CD14-positive monocyte (primary cell): ENCODE data around the gene HBA1. TPM values are rescaled to one million over a fixed set of nuclear protein-coding genes. Genes with fewer than 3 reads are reported as not detected.

Source experiments
- DNase-seq, 3 donors: peaks; one replicate each; pipeline ENCODE4 v3.0.0-alpha.2; 2011 to 2022
- H2AFZ ChIP-seq: 2 replicates; pipeline ENCODE4 v1.6.0; 2012; ENCODE audit warnings: mild to moderate bottlenecking, low read depth, low read length, inconsistent platforms; ENCODE audit not compliant: insufficient read depth, poor library complexity, severe bottlenecking
- H3K27ac ChIP-seq, 2 donors: 1 replicate in 1 of 2; 2 replicates in 1 of 2; pipeline ENCODE4 v1.5.1; 2012 to 2013; ENCODE audit warnings: low read length in 2 of 2, control low read depth in 1 of 2, inconsistent platforms in 1 of 2, low read depth in 1 of 2, mild to moderate bottlenecking in 1 of 2
- H3K27me3 ChIP-seq, 2 donors: one replicate each; pipeline versions ENCODE4 v1.6.0 to v1.6.1; 2011 to 2013; ENCODE audit warnings: low read length in 2 of 2; ENCODE audit not compliant: control insufficient read depth in 2 of 2, insufficient read depth in 2 of 2
- H3K36me3 ChIP-seq, 2 donors: replicated peaks in 1 of 2; 1 replicate in 1 of 2; 2 replicates in 1 of 2; pipeline versions ENCODE4 v1.5.1 to v1.6.1; 2012 to 2013; ENCODE audit warnings: low read length in 2 of 2, control low read depth in 1 of 2, inconsistent platforms in 1 of 2, mild to moderate bottlenecking in 1 of 2; ENCODE audit not compliant: insufficient read depth in 2 of 2, control insufficient read depth in 1 of 2
- H3K4me1 ChIP-seq, 2 donors: 1 replicate in 1 of 2; 2 replicates in 1 of 2; pipeline versions ENCODE4 v1.5.1 to v1.6.1; 2012 to 2013; ENCODE audit warnings: low read length in 2 of 2, control low read depth in 1 of 2, inconsistent platforms in 1 of 2, mild to moderate bottlenecking in 1 of 2, moderate library complexity in 1 of 2; ENCODE audit not compliant: insufficient read depth in 2 of 2, control insufficient read depth in 1 of 2
- H3K4me2 ChIP-seq: replicated peaks from 2 replicates; pipeline ENCODE3; 2012; ENCODE audit warnings: low read length, moderate library complexity, mild to moderate bottlenecking; ENCODE audit not compliant: poor library complexity, severe bottlenecking; ENCODE audit errors: extremely low read depth
- H3K4me3 ChIP-seq, 3 experiments: fragments of 200-600 bp in 1 of 3; sonication (generic) in 1 of 3; replicated peaks in 1 of 3; 1 replicate in 2 of 3; 2 replicates in 1 of 3; pipeline ENCODE4 v1.5.1; 2011 to 2013; ENCODE audit warnings: low read length in 3 of 3, mild to moderate bottlenecking in 3 of 3, control low read depth in 2 of 3, low read depth in 2 of 3, inconsistent platforms in 1 of 3, moderate library complexity in 1 of 3
- H3K79me2 ChIP-seq: 2 replicates; pipeline ENCODE4 v1.6.0; 2012; ENCODE audit warnings: mild to moderate bottlenecking, control low read depth, inconsistent platforms, low read length, moderate library complexity; ENCODE audit not compliant: insufficient read depth
- H3K9ac ChIP-seq: 2 replicates; pipeline ENCODE4 v1.6.0; 2017; ENCODE audit warnings: low read length, mild to moderate bottlenecking; ENCODE audit not compliant: insufficient read depth, poor library complexity, severe bottlenecking
- H3K9me3 ChIP-seq, 2 donors: replicated peaks in 1 of 2; 1 replicate in 1 of 2; 2 replicates in 1 of 2; pipeline versions ENCODE4 v1.5.1 to v1.6.1; 2012 to 2013; ENCODE audit warnings: low read length in 2 of 2, control low read depth in 1 of 2; ENCODE audit not compliant: control insufficient read depth in 1 of 2, insufficient read depth in 1 of 2
- H4K20me1 ChIP-seq: 2 replicates; pipeline ENCODE4 v1.6.0; 2012; ENCODE audit warnings: mild to moderate bottlenecking, low read length, control low read depth, moderate library complexity; ENCODE audit not compliant: insufficient read depth
- H3K27ac Mint-ChIP-seq, 7 donors: one replicate each; pipeline ENCODE4 v1.8.0; 2020; ENCODE audit warnings: mild to moderate bottlenecking in 7 of 7, mixed read lengths in 7 of 7, moderate library complexity in 6 of 7, inconsistent platforms in 2 of 7
- H3K27me3 Mint-ChIP-seq, 3 donors: one replicate each; pipeline ENCODE4 v1.8.0; 2021 to 2022; ENCODE audit warnings: low read depth in 3 of 3, mild to moderate bottlenecking in 3 of 3, mixed read lengths in 3 of 3, moderate library complexity in 3 of 3, inconsistent platforms in 1 of 3
- H3K36me3 Mint-ChIP-seq, 2 donors: one replicate each; pipeline ENCODE4 v1.8.0; 2020; ENCODE audit warnings: mixed read lengths in 2 of 2, inconsistent platforms in 1 of 2, mild to moderate bottlenecking in 1 of 2
- H3K4me1 Mint-ChIP-seq: one replicate; pipeline ENCODE4 v1.8.0; 2020; ENCODE audit warnings: mild to moderate bottlenecking, mixed read lengths
- H3K4me3 Mint-ChIP-seq, 2 donors: one replicate each; pipeline ENCODE4 v1.8.0; 2020; ENCODE audit warnings: mild to moderate bottlenecking in 2 of 2, mixed read lengths in 2 of 2, moderate library complexity in 1 of 2
- H3K9me3 Mint-ChIP-seq, 7 donors: one replicate each; pipeline ENCODE4 v1.8.0; 2020 to 2022; ENCODE audit warnings: mixed read lengths in 7 of 7, mild to moderate bottlenecking in 6 of 7, moderate library complexity in 6 of 7, inconsistent platforms in 2 of 7
- WGBS: methylation state at CpG from one replicate; pipeline ENCODE4 v1.1.5; 2013; ENCODE audit warnings: missing lambda C conversion rate; ENCODE audit not compliant: insufficient coverage; 5-methylcytosine and 5-hydroxymethylcytosine counted together
- intact Hi-C, 2 donors: fragments of 100-400 bp; cut with micrococcal nuclease; formaldehyde crosslinking; loops; one replicate each; pipeline versions ENCODE4 v1.15.0 to v1.15.1; 2023
- polyA plus RNA-seq, 3 donors: library from polyadenylated mRNA; depleted of rRNA in 1 of 3; unstranded in 2 of 3; stranded (reverse) in 1 of 3; fragments of 300-500 nt in 2 of 3; fragments of >200 nt in 1 of 3; fragmentation: Illumina TruSeq in 2 of 3; gene quantifications; 1 replicate in 2 of 3; 2 replicates in 1 of 3; pipeline ENCODE4 v1.2.3, GENCODE V29; 2012 to 2021
- TF ChIP-seq, protein P1 (sequence below): fragments of 200-600 bp; IDR thresholded peaks from one replicate; pipeline ENCODE4 v1.8.0; 2022; ENCODE audit warnings: antibody characterized with exemption, mild to moderate bottlenecking

Gene HBA1
- polyA plus RNA-seq, 3 donors = 0.31 to 23.8 (median 22.9) TPM

DNA sequence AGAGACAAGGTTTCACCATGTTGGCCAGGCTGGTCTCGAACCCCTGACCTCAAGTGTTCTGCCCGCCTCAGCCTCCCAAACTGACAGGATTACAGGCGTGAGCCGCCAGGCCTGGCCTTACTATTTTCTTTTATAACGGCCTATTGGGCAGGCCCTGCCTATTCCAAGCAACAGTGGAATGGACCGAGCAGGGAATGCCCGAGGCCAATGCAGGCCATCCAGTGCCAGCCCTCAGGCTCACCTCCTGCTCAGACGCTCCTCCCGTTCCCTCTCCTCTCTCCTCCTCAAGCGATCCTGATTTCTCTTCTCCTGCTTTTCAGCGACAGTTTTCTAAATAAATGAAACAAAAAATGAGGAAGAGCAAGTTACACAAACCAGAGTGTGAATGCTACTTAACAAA lies 16.2 kb downstream of the HBA1 start:
- Mint-ChIP-seq H3K4me1 (no peaks in the 10 kb centered on the region), H3K9me3 (peaks cover 0 to 4% (median 0%) of the 10 kb centered on the region in 7 donors), H3K4me3 (no peak overlapping the region), H3K27ac (no peak overlapping the region), H3K27me3 (peaks cover 0 to 1% (median 0%) of the 10 kb centered on the region in 3 donors), H3K36me3 (peaks cover 83 to 98% of the 10 kb centered on the region in 2 donors)
- peaks cover 0 to under 1% of the 10 kb centered on the region in 2 donors for H3K9me3 ChIP-seq
- H3K27me3 ChIP-seq = no peaks in the 10 kb centered on the region
- peaks cover 87 to 99% of the 10 kb centered on the region in 2 donors for H3K36me3 ChIP-seq
- intact Hi-C loops = no loop called here
- H3K9ac ChIP-seq = no peak overlapping the region
- H3K79me2 ChIP-seq = no peaks in the 10 kb centered on the region
- peaks cover 12% of the 10 kb centered on the region for H4K20me1 ChIP-seq
- no peak overlapping the region for H3K4me3 ChIP-seq
- H3K4me1 ChIP-seq = no peaks in the 10 kb centered on the region
- WGBS = 95% methylated on average over 9 of the region's 11 CpGs
- DNase-seq = no peak
- H2AFZ ChIP-seq = no peak overlapping the region
- TF ChIP-seq, protein P1, sequence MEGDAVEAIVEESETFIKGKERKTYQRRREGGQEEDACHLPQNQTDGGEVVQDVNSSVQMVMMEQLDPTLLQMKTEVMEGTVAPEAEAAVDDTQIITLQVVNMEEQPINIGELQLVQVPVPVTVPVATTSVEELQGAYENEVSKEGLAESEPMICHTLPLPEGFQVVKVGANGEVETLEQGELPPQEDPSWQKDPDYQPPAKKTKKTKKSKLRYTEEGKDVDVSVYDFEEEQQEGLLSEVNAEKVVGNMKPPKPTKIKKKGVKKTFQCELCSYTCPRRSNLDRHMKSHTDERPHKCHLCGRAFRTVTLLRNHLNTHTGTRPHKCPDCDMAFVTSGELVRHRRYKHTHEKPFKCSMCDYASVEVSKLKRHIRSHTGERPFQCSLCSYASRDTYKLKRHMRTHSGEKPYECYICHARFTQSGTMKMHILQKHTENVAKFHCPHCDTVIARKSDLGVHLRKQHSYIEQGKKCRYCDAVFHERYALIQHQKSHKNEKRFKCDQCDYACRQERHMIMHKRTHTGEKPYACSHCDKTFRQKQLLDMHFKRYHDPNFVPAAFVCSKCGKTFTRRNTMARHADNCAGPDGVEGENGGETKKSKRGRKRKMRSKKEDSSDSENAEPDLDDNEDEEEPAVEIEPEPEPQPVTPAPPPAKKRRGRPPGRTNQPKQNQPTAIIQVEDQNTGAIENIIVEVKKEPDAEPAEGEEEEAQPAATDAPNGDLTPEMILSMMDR = no peak
- no peak overlapping the region for H3K4me2 ChIP-seq
- H3K27ac ChIP-seq = no peak overlapping the region

DNA sequence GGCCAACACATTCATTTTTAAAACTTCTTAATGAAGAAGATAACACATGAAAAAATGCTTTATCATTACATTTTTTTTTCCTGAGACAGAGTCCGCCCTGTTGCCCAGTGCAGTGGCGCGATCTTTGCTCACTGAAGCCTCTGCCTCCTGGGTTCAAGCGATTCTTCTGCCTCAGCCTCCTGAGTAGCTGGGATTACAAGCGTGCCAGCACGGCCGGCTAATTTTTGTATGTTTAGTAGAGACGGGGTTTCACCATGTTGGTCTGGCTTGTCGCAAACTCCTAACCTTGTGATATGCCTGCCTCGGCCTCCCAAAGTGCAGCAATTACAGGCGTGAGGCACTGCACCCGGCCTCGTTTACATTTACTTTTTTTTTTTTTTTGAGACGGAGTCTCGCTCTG lies 17.0 kb downstream of the HBA1 start:
- Mint-ChIP-seq H3K36me3 (peaks cover 86 to 100% of the 10 kb centered on the region in 2 donors), H3K4me3 (no peak overlapping the region), H3K4me1 (no peaks in the 10 kb centered on the region), H3K27ac (peak overlapping the region in 1 of 7 donors; percentile 68), H3K27me3 (no peaks in the 10 kb centered on the region), H3K9me3 (peaks cover 0 to 3% (median 0%) of the 10 kb centered on the region in 7 donors)
- no peak overlapping the region for H2AFZ ChIP-seq
- intact Hi-C loops = no loop called here
- peaks cover 90 to 100% of the 10 kb centered on the region in 2 donors for H3K36me3 ChIP-seq
- H3K79me2 ChIP-seq = no peaks in the 10 kb centered on the region
- no peaks in the 10 kb centered on the region for H3K4me1 ChIP-seq
- 95% methylated on average over 8 of the region's 15 CpGs for WGBS
- TF ChIP-seq, protein P1 = no peak
- no peak for DNase-seq
- no peaks in the 10 kb centered on the region for H3K27me3 ChIP-seq
- no peak overlapping the region for H3K4me3 ChIP-seq
- H3K4me2 ChIP-seq = no peak overlapping the region
- H3K9me3 ChIP-seq = no peaks in the 10 kb centered on the region
- no peak overlapping the region for H3K9ac ChIP-seq
- H3K27ac ChIP-seq = no peak overlapping the region
- H4K20me1 ChIP-seq = peaks cover 12% of the 10 kb centered on the region
